MCF 10A (cell line): ENCODE data around the gene TMPRSS9. TPM values are rescaled to one million over a fixed set of nuclear protein-coding genes. Genes with fewer than 3 reads are reported as not detected.

Experiments
- Bru-seq: library from RNA; stranded (reverse); fragments of 400-500 nt; gene quantifications from one replicate; lab custom pipeline; 2021; lab: Mats Ljungman, UMichigan
- BruChase-seq, 2 experiments: library from RNA; stranded (reverse); fragments of 400-500 nt; gene quantifications; one replicate each; lab custom pipeline; 2021; lab: Mats Ljungman, UMichigan
- BruUV-seq: library from RNA; stranded (reverse); fragments of 400-500 nt; replicated peaks from 2 replicates; lab custom pipeline; 2021; lab: Mats Ljungman, UMichigan
- CTCF ChIA-PET: fragments of 300-600 bp; sonication (Branson Sonifier 250); formaldehyde crosslinking; extraction: SDS; loops from one replicate; lab custom pipeline; 2021; ENCODE audit warnings: antibody characterized with exemption, inconsistent platforms; lab: Yijun Ruan, JAX
- POLR2A ChIA-PET: fragments of 300-600, 350-650 bp; sonication (Branson Sonifier 250); formaldehyde crosslinking; extraction: SDS; loops from one replicate; lab custom pipeline; 2020; ENCODE audit warnings: antibody characterized with exemption, inconsistent platforms; lab: Yijun Ruan, JAX
- DNase-seq: peaks from one replicate; pipeline ENCODE4 v3.0.0-alpha.2; 2018; ENCODE audit not compliant: unreplicated experiment
- H3K27ac Mint-ChIP-seq: one replicate; pipeline ENCODE4 v1.8.0; 2022; ENCODE audit warnings: mild to moderate bottlenecking, low read depth, mixed read lengths; ENCODE audit not compliant: unreplicated experiment
- H3K27me3 Mint-ChIP-seq: one replicate; pipeline ENCODE4 v1.8.0; 2022; ENCODE audit warnings: mixed read lengths; ENCODE audit not compliant: insufficient read depth, unreplicated experiment
- H3K36me3 Mint-ChIP-seq: one replicate; pipeline ENCODE4 v1.8.0; 2022; ENCODE audit warnings: mild to moderate bottlenecking, moderate library complexity, mixed read lengths; ENCODE audit not compliant: insufficient read depth, unreplicated experiment
- H3K4me1 Mint-ChIP-seq: one replicate; pipeline ENCODE4 v1.8.0; 2022; ENCODE audit warnings: mixed read lengths; ENCODE audit not compliant: insufficient read depth, unreplicated experiment
- H3K4me3 Mint-ChIP-seq: one replicate; pipeline ENCODE4 v1.8.0; 2022; ENCODE audit warnings: mild to moderate bottlenecking, moderate library complexity, mixed read lengths; ENCODE audit not compliant: unreplicated experiment
- H3K9me3 Mint-ChIP-seq: one replicate; pipeline ENCODE4 v1.8.0; 2022; ENCODE audit warnings: mixed read lengths; ENCODE audit not compliant: unreplicated experiment
- intact Hi-C: fragments of 100-400 bp; cut with micrococcal nuclease; formaldehyde crosslinking; loops from 2 replicates; pipeline ENCODE4 v1.14.1; 2022
- long read RNA-seq: library from polyadenylated mRNA; stranded (forward); transcript quantifications from one replicate; pipeline ENCODE4 v2.0.0, GENCODE V29; 2022
- total RNA-seq: library from RNA; stranded (reverse); gene quantifications from 2 replicates; pipeline ENCODE4 v1.2.3, GENCODE V29; 2022
- TF ChIP-seq, protein P1 (sequence below): fragments of 200-600 bp; IDR thresholded peaks from one replicate; pipeline ENCODE4 v1.8.0; 2022; ENCODE audit warnings: antibody characterized with exemption, mild to moderate bottlenecking; ENCODE audit not compliant: unreplicated experiment

TMPRSS9 gene
- total RNA-seq (not detected in 2 replicates), Bru-seq, nascent RNA (percentile 6 among the genes with signal in this experiment), BruChase-seq, experiment 1, labeled RNA remaining after a 6-hour chase (percentile 25 among the genes with signal in this experiment), BruChase-seq, experiment 2, labeled RNA remaining after a 2-hour chase (percentile 10 among the genes with signal in this experiment)
- long read RNA-seq, partial matches to known transcripts: 0 of 15 reads
- long read RNA-seq, other reads (novel, unspliced or antisense): 15 of 15 reads

DNA sequence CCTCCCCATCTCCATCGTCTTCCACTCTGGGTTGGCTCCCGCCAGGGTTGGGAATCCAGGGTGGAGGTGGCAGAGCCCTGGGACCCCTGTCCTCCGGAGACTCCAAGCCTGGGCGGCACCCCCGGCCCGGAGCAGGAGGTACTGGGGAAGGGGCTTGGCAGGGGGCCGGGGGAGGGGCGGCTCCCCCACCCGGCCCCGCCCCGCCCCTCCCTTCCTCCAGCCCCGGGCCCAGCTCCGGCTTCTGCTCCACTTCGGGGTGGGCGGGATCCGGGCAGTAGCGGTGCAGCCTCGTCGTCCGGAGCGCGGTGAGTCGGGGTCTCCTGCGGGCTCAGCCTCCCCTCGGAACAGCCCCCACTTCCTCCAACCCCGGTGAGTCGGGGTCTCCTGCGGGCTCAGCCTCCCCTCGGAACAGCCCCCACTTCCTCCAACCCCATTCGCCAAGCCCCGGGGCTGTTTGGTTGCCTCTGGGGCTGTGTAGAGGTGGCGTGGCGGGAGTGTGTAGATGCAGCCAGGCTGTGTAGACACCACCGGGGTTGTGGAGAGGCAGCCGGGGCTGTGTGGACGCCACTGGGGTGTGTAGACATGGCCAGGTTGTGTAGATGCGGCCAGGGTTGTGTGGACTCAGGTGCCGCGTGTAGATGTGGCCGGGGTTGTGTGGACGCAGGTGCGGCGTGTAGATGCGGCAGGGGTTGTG, at the start of gene TMPRSS9:
TSS of gene TMPRSS9 (plus strand) at position 274 of the 694 bp plus-strand sequence. CDS start 29,521 bp downstream, outside the sequence.
- Mint-ChIP-seq H3K36me3 (no peaks in the 10 kb centered on the region), H3K27ac (no peak within 1 kb of the TSS), H3K4me3 (no peak within 1 kb of the TSS), H3K27me3 (peaks cover 17% of the 10 kb centered on the region), H3K4me1 (no peaks in the 10 kb centered on the region), H3K9me3 (no peaks in the 10 kb centered on the region)
- intact Hi-C loops: no loop called here
- CTCF ChIA-PET: no interaction called here
- no TSS peak for BruUV-seq
- no peak for DNase-seq
- TF ChIP-seq, protein P1, sequence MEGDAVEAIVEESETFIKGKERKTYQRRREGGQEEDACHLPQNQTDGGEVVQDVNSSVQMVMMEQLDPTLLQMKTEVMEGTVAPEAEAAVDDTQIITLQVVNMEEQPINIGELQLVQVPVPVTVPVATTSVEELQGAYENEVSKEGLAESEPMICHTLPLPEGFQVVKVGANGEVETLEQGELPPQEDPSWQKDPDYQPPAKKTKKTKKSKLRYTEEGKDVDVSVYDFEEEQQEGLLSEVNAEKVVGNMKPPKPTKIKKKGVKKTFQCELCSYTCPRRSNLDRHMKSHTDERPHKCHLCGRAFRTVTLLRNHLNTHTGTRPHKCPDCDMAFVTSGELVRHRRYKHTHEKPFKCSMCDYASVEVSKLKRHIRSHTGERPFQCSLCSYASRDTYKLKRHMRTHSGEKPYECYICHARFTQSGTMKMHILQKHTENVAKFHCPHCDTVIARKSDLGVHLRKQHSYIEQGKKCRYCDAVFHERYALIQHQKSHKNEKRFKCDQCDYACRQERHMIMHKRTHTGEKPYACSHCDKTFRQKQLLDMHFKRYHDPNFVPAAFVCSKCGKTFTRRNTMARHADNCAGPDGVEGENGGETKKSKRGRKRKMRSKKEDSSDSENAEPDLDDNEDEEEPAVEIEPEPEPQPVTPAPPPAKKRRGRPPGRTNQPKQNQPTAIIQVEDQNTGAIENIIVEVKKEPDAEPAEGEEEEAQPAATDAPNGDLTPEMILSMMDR: no peak
- POLR2A ChIA-PET: no interaction called here

DNA sequence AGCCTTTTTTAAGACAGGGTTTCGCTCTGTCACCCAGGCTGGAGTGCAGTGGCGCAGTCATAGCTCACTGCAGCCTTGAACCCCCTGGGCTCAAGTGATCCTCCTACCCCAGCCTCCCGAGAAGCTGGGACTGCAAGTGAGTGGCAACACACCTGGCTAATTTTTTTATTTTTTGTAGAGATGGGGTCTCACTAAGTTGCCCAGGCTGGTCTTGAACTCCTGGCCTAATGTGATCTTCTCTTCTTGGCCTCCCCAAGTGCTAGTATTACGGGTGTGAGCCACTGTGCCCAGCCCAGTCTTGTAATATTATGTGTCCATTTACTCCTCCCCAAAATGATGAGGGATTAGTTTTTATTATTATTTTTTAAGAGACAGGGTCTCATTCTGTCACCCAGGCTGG, 49.0 kb upstream of the TMPRSS9 start:
- Mint-ChIP-seq H3K9me3 (peaks cover 15% of the 10 kb centered on the region), H3K36me3 (no peaks in the 10 kb centered on the region), H3K27me3 (peaks cover 16% of the 10 kb centered on the region), H3K4me1 (peaks cover 5% of the 10 kb centered on the region), H3K4me3 (no peak overlapping the region), H3K27ac (no peak overlapping the region)
- CTCF ChIA-PET: interaction anchor here (1.2 kb wide), 1 partner anchor 39 kb away, joined by 3 read pairs; no protein-coding TSS in a partner anchor
- POLR2A ChIA-PET: no interaction called here
- TF ChIP-seq, protein P1: no peak
- no TSS peak for BruUV-seq
- no peak for DNase-seq
- intact Hi-C loops: no loop called here

DNA sequence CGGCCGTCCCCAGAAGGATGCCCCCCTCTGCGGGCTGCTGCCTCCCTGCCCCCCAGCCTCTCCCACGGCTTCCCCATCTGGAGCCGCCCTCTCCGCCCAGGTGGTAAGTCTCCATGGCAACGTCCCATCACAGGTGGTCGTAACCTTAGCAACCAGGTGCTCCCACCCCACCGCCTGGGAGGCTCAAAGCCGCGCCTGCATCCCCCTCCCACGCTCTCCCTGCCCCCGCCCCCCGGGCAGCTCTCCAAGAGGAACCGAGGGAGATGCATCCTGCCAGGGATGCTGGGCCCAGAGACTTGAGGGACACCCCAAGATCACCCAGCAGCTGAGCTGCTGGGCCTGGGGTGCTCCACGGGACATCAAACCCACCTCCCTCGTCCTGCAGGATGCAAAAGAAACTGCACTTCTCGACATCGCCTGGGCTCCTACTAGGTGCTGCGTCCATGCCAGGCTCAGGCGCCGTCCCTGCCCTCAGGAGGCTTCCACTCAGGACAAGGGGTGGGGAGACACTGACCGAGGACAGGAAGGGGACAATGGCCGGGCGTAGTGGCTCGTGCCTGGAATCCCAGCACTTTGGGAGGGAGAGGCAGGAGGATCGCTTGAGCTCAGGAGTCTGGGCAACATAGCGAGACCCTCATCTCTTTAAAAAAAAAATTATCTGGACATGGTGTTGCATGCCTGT, 47.1 kb upstream of the TMPRSS9 start:
- TF ChIP-seq, protein P1: no peak
- CTCF ChIA-PET: no interaction called here
- H3K9me3 Mint-ChIP-seq: peaks cover 15% of the 10 kb centered on the region
- POLR2A ChIA-PET: interaction anchor here (0.6 kb wide), 1 partner anchor 8 kb away, joined by 4 read pairs; no protein-coding TSS in a partner anchor
- no peak overlapping the region for H3K27ac Mint-ChIP-seq
- no peak overlapping the region for H3K4me3 Mint-ChIP-seq
- H3K36me3 Mint-ChIP-seq: no peaks in the 10 kb centered on the region
- H3K27me3 Mint-ChIP-seq: peaks cover 16% of the 10 kb centered on the region
- BruUV-seq: no TSS peak
- no peak for DNase-seq
- intact Hi-C loops: no loop called here
- peaks cover 5% of the 10 kb centered on the region for H3K4me1 Mint-ChIP-seq
